ENCODE results near the gene UBE2F. TPM values are rescaled to one million over a fixed set of nuclear protein-coding genes. Genes with fewer than 3 reads are reported as not detected.

UBE2F gene
- total and polyA plus RNA-seq, 2 of the 13 experiments (the other 11 are each of a cell fraction or from before 2014, with no cell fraction given) = 35.4 to 73.1 TPM

- TF ChIP-seq RBM39 (IDR thresholded peaks at IDR 0.05; ENCODE audit: low read depth, low read length, poor library complexity, severe bottlenecking) (peak; percentile 98), ISX (CRISPR knock-in tag; conservative IDR thresholded peaks at IDR 0.05) (peak; percentile 64; the same call in 1 of the 2 replicates), SRY (CRISPR knock-in tag; IDR thresholded peaks at IDR 0.05) (peak; percentile 61), HNRNPUL1 (IDR thresholded peaks at IDR 0.05; ENCODE audit: low read depth, low read length) (peak; percentile 80; the same call in 1 of the 2 replicates), SMARCE1 (IDR thresholded peaks at IDR 0.05; ENCODE audit: borderline replicate concordance) (no peak), JUND (CRISPR knock-in tag; IDR thresholded peaks at IDR 0.05) (no peak; the same call in 1 of the 2 replicates), ZNF678 (CRISPR knock-in tag; IDR thresholded peaks at IDR 0.05) (no peak), ZNF567 (CRISPR knock-in tag; IDR thresholded peaks at IDR 0.05; ENCODE audit: borderline replicate concordance) (no peak; the same call in 1 of the 2 replicates), KDM3A (CRISPR knock-in tag; IDR thresholded peaks at IDR 0.05; ENCODE audit: low read depth) (peak; percentile 71; the same call in 1 of the 2 replicates), MTF2 (CRISPR knock-in tag; IDR thresholded peaks at IDR 0.05; ENCODE audit: borderline replicate concordance) (peak; percentile 74; the same call in 1 of the 2 replicates), TEAD2 (CRISPR knock-in tag; IDR thresholded peaks at IDR 0.05) (no peak), SIX4 (CRISPR knock-in tag; IDR thresholded peaks at IDR 0.05) (peak; percentile 64; the same call in 1 of the 2 replicates), ZNF589 (CRISPR knock-in tag; conservative IDR thresholded peaks at IDR 0.05) (0 out of 2 replicates have a peak, but pooled peaks have one; percentile 86), HCFC1 (IDR thresholded peaks at IDR 0.05; ENCODE audit: low read depth, low read length) (peak; percentile 65), ZMYM2 (CRISPR knock-in tag; IDR thresholded peaks at IDR 0.05) (peak; percentile 28; the same call in 1 of the 2 replicates), MTF1 (CRISPR knock-in tag; IDR thresholded peaks at IDR 0.05) (no peak), NRL (CRISPR knock-in tag; IDR thresholded peaks at IDR 0.05; ENCODE audit: borderline replicate concordance) (peak; percentile 87), BATF2 (CRISPR knock-in tag; IDR thresholded peaks at IDR 0.05) (no peak; the same call in 1 of the 2 replicates), BCL3 (CRISPR knock-in tag; IDR thresholded peaks at IDR 0.05) (peak; percentile 82), NR2F2 (IDR thresholded peaks at IDR 0.05; ENCODE audit: borderline replicate concordance, low read depth) (no peak), ZNF30 (CRISPR knock-in tag; IDR thresholded peaks at IDR 0.05) (no peak), ZNF382 (CRISPR knock-in tag; IDR thresholded peaks at IDR 0.05; ENCODE audit: borderline replicate concordance) (no peak), ZNF775 (CRISPR knock-in tag; IDR thresholded peaks at IDR 0.05; ENCODE audit: borderline replicate concordance) (peak; percentile 37; the same call in 1 of the 2 replicates), ZNF850 (CRISPR knock-in tag; conservative IDR thresholded peaks at IDR 0.05) (0 out of 2 replicates have a peak, but pooled peaks have one; percentile 76), MXD3 (CRISPR knock-in tag; IDR thresholded peaks at IDR 0.05) (no peak; the same call in 1 of the 2 replicates), KAT2B (IDR thresholded peaks at IDR 0.05; ENCODE audit: borderline replicate concordance, low read depth, low read length) (no peak)
- TF ChIP-seq, protein P1, sequence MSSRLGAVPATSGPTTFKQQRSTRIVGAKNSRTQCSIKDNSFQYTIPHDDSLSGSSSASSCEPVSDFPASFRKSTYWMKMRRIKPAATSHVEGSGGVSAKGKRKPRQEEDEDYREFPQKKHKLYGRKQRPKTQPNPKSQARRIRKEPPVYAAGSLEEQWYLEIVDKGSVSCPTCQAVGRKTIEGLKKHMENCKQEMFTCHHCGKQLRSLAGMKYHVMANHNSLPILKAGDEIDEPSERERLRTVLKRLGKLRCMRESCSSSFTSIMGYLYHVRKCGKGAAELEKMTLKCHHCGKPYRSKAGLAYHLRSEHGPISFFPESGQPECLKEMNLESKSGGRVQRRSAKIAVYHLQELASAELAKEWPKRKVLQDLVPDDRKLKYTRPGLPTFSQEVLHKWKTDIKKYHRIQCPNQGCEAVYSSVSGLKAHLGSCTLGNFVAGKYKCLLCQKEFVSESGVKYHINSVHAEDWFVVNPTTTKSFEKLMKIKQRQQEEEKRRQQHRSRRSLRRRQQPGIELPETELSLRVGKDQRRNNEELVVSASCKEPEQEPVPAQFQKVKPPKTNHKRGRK (CRISPR knock-in tag; IDR thresholded peaks at IDR 0.05) = no peak
These were observed 93.9 kb downstream of the UBE2F start, which contains the start of gene SCLY (continued) for GRCh38 chr2:238060542-238061314.
